Measurements from ENCODE around the gene GOSR2.
"Not testable (repeated sequence)": the region's sequence is repeated elsewhere in the genome, so short reads cannot be mapped to it uniquely, and the experiment has no call there.

Gene GOSR2

DNA sequence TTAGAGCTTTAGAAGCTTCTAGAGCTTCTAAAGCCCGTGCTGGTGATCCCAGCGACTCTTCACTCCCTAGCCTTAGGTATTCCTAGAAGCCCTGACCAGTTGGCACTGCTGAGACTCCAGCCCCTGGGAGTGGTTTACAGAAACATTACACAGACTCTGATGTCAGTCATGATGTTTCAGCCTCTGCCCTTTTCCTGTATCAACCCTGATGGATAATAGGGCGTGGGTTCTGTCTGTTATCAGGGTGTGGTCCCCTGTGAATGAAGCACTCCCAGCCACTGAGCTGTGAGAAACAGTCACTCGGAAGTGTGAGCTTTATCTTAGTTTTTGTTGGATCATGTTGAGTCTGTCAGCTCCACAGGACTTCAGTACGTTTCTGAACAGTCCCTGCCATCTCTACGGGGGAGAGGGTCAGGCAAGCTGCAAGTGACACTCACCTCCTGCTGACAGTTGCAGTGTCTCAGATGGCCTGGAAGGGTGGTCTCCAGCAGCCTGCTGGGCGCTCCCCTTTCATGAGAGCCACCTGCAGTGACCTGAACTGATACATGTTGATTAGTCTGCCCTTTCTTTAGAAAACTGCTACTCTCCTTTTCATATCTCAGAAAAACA is 12.8 kb downstream of the GOSR2 start:
- no peak for DNase-seq

DNA sequence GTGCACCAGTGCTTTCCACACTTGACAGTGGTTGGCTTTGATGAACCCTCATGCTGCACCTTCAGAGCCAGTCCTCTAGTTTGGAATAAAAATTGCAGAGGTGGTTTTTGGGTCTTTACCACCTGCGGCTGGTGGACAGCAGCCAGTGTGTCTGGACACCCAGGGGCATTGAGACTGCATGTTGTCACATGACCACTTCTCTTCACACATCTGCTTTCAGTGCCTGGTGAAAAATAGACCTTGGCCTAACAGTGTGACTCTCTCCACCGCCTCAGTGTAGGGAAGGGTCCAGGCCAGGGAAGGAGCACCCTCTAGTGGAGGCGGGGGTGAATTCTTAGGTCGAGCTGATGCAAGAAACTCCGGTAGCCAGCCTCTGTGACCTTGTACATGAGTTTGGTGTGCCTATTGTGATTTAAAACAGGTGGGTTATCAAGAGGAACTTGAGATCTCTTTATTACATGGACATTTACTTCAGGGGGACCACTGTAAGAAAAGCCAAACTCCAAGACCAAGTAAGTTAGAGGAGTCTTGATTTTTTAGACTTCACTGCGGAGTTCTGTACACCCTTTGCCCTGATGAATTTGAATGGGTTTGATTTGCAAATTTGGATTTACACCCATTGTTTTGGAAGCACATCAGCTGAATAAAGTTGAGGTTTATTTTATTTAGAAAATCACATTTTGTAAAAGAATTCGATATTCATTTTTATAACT is 17.9 kb downstream of the GOSR2 start:
- peak; percentile 73 for DNase-seq

GRCh38 chr17:46942441-46943217 is 19.7 kb downstream of the GOSR2 start:
- DNase-seq: peak; percentile 61

- DNase-seq: no peak
Measured at GRCh38 chr17:46943218-46943500, 20.2 kb downstream of the GOSR2 start.

GRCh38 chr17:46943501-46944393 is 20.8 kb downstream of the GOSR2 start:
- DNase-seq: peak; percentile 30

DNA sequence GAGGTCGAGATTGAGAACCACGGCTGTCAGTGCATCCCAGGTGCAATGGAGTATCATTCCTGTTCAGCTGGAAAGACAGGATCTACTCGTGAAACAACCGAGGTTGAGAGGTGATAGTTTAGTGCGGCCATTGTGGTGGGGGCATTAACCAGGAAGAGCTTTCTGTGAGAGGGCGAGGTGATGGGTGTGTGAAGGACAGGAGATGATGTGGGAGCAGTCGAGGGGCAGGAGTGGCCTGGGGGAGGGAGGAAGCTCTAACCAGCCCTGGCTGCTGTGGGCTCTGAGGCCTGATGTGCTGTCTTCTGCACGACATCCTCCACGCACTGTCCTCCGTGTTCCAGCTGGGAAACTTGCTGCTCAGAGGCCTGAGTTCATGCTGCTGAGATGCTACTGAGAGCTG is 22.0 kb downstream of the GOSR2 start:
- DNase-seq: no peak

DNA sequence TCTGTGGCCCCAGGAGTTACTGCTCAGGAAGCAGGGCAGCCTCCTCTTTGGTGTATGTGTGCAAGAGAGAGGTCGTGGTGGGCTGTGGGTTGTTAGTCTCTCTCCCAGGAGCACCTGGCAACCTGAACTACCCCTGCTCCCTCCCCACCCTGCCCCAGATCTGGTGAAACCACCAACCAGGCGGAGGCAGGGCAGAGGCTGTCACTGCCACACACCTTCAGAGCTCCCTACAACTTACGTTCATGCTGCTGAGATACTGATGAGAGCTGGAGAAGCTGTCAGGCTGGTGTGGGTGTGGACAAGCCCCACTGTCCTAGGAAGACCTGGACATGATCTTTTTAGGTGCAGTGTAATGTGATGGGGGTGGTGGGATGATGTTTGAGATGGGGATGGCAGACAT is 24.3 kb downstream of the GOSR2 start:
- DNase-seq: no peak

DNA sequence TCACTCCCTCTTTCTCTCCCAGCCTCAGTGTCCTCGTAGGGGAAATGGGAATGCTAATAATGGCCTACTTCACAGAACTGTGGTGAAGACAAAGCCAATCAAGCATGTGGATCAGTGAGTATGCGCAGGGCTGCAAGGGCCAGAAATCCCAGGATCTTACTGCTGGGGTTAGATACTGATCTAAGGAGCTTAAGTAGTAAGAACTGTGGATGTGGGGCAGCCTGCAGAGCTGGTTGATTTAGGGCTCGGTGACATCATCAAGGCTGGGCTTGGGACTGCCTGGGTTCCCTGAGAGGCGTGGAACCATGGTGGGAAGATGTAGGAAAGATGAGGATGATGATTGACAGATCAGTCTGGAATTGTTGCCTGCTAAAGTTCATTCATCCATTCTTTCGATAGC is 25.6 kb downstream of the GOSR2 start:
- DNase-seq: no peak

DNA sequence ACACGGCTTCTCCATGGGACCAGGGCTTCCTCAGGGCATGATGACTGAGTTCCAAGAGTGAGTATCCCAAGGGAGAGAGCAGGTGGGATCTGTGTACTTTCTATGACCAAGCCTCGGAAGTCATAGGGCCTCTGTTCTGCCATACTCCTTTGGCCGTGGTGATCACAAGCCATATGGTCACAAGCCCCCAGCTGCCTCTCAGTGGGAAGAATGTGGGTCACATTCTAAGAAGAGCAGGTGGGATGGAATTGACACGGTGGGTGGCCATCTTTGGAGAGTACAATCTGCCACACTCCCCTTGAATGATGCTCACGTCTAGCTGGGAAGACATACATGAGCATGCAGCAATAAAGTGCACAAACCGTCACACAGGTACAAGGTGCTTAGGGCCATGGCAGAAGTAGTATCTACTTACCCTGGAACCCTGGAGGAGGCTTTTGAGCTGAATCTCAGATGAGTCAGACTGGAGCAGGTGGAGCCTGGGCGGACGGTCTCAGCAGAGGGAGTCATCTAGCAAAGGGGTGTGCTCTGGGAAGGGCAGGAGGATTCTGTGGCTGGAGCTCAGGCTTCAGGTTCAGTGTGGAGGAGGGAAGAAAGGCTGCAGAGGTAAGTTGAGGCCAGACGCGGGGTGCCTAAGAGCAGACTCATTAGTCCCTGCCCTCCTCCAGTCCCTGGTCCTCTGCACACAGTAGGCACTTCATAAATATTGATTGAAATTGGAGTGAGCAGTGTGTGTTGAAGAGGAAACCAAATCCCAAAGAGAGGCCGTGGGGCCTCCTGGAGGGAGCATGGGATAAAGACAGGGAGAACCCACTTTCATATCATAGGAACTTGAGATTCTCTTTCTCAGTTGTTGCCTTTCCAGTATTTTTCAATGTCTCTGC is 26.6 kb downstream of the GOSR2 start:
- DNase-seq: no peak

- DNase-seq: no peak
Measured at GRCh38 chr17:46950342-46950996, 27.5 kb downstream of the GOSR2 start.

DNA sequence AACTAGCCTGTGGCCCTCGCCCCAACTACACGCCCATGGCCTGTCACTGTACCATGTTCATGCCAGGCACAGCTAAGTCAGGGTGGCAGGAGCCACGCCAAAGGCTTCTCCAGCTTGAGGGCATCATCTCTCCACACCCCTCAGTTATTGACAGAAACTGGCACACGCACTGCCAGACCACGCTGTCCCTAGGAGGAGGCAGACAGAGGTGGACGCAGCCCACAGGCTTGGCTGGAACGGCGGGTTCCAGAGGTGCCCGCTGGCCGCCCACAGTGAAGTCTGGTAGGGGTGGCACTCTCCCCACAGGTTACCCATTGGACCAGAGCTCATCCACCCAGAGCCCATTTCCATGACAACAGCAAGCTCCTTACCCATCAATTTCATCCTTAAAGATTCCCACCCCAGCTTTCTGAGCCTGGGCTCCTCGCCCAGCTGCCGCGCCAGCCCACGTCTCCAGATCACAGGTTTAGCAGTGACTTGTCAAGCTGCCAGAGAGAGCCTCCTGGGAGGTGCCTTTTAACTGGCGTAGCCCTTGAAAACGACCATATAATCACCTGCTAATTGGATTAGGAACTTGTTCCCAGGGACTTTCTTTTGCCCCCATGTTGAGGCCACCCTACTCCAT is 28.1 kb downstream of the GOSR2 start:
- DNase-seq: no peak

DNA sequence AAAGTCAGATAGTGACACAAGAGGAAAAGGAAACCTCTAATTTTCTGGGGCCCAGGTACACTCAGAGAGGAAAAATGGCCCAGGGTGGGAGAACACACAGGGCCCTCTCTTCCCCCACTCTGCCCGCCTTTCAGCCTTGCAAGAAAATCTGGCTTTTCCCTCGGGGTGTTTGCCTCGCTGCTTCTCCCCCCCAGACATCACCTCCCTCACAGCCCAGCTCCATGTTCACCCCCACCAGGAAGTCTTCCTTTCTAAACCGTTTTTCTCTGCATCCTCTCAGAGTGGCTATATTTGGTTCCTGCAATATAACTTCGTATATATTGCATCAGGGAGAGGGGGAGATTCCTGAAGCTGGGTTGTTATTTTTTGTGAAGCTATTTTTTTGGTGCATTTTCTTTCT is 28.7 kb downstream of the GOSR2 start:
- no peak for DNase-seq

- no peak for DNase-seq
Measured at GRCh38 chr17:46952115-46952514, 29.2 kb downstream of the GOSR2 start.

- not testable (repeated sequence) for DNase-seq
Measured at GRCh38 chr17:46953191-46953590, 30.2 kb downstream of the GOSR2 start.

GRCh38 chr17:46958041-46958591 is 35.2 kb downstream of the GOSR2 start:
- no peak for DNase-seq

- DNase-seq: no peak
Measured at GRCh38 chr17:46960152-46960551, 37.2 kb downstream of the GOSR2 start.

GRCh38 chr17:46962374-46962790 is 39.4 kb downstream of the GOSR2 start:
- no peak for DNase-seq

- DNase-seq: no peak
Measured at GRCh38 chr17:46963571-46963970, 40.6 kb downstream of the GOSR2 start.

DNA sequence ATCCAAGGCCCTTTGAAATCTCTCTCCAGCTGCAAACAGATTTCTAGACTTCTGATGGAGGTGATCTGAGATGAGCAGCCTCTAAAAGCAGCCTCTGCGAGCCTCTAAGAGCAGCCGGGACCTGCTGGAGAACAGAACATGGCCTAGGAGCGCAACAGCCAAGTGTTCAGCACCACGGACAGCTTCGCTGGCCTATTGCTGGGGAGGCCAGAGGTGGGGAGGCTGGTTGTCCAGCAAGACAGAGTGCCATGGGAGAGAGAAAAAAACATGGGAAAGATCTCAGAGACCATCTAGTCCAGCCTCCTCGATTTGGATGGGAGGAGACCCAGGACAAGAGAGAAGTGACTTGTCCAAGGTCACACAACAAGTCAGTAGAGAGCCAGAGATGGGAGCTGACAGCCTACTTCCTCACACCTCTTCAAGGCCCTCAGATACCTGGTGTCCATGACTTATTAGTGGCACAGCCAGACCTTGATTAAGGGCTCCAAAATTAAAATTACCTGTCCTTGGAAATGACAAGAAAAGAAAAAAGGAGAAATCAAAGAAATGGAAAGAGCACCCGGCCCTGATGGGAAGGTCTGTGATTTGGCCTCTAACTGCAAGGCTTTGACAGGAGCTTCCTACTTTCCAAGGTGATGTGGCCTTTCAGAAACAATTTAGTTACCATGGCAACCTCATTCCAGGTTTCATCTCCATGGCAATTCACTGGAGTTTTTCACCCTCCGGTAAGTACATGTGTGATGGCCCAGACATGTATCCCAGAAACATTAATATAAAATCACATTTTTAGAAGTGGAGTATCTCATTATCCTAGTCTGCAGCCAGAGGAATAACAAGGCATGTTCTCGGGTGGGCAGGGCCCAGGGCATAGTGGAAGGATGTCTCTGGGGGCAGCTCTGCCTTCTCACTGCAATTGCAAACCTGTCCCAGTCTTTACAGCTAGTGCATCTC is 41.6 kb downstream of the GOSR2 start:
- DNase-seq: no peak

Data from midbrain (tissue), 1 donor.